Mesodermal cell (in vitro differentiated cells): ENCODE measurements around the gene APPL2.

ENCODE experiments used
- H3K27ac ChIP-seq: 2 replicates; pipeline ENCODE4 v1.7.0; 2013; ENCODE audit warnings: mild to moderate bottlenecking, low read depth, low read length, moderate library complexity; ENCODE audit not compliant: severe bottlenecking
- H3K36me3 ChIP-seq: 2 replicates; pipeline ENCODE4 v1.7.1; 2013; ENCODE audit warnings: mild to moderate bottlenecking, low read length, moderate library complexity; ENCODE audit not compliant: control insufficient read depth, insufficient read depth
- H3K4me1 ChIP-seq: one replicate; pipeline ENCODE4 v1.7.1; 2013; ENCODE audit warnings: mild to moderate bottlenecking, low read length; ENCODE audit not compliant: insufficient read depth, control insufficient read depth, poor library complexity, severe bottlenecking
- H3K4me3 ChIP-seq: 2 replicates; pipeline ENCODE4 v1.7.0; 2013; ENCODE audit warnings: low read length, control low read depth, mild to moderate bottlenecking; ENCODE audit not compliant: insufficient read depth, poor library complexity, severe bottlenecking; ENCODE audit errors: extremely low read depth
- H3K9me3 ChIP-seq: 2 replicates; pipeline ENCODE4 v1.7.1; 2013; ENCODE audit warnings: mild to moderate bottlenecking, low read length, moderate library complexity; ENCODE audit not compliant: control insufficient read depth
- WGBS, 2 experiments: methylation state at CpG; one replicate each; pipeline ENCODE4 v1.1.5; 2013; ENCODE audit warnings: missing lambda C conversion rate in 2 of 2; ENCODE audit not compliant: insufficient coverage in 2 of 2; 5-methylcytosine and 5-hydroxymethylcytosine counted together

APPL2 gene

DNA sequence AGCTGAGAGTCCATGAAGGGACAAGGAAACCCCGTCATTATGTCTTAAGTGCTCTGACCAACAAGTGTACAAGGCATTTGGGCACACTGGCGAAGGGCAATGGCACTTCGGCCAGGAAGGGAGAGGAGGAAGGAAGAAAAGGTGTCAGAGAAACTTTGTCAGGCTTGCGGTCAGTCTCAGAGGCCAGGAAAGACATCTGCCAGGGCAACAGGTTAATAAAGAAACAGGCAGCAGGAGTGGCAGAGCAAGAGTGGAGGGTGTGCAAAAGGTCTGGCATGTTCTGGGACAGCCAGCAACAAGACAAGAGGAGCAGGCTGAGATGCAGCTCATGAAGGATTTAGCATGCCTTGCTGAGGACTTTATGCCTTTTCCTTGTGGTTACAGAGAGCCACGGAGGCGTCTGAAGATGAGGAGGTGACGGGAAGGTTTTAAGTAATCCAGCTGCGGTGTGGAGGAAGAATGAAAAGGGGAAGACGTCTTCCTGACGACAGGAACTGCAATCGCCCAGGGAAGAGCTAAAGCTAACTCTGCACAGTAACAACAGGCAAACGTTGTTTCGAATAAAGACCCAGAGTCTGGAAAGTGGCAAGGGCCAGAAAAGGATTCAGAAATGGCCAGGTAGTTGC lies 13.1 kb downstream of the APPL2 start:
- Histone ChIP-seq H3K27ac (no peak overlapping the region), H3K36me3 (peaks cover 87% of the 10 kb centered on the region), H3K9me3 (no peaks in the 10 kb centered on the region), H3K4me1 (peaks cover 3% of the 10 kb centered on the region), H3K4me3 (no peak overlapping the region)
- WGBS, 2 experiments: 92 to 95% methylated on average over 13 of the region's 13 CpGs

DNA sequence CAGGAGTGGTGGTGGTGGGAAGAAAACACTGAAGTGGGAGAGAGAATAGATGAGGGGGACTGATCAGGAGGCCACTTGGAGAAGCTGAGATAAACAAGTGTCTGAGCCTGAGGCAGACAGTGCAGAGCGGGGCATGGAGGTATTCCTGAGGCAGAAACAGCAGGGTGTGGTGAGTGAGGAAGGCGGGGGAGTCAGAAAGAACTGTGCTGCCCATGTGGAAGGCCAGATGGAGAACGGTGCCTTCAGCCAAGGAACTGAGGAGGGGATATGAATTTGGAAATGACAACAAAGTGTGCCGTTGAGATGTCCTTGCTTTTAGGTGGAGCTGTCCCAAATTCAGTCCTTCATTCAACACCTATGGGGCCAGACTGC lies 13.7 kb downstream of the APPL2 start:
- no peaks in the 10 kb centered on the region for H3K9me3 ChIP-seq
- peaks cover 3% of the 10 kb centered on the region for H3K4me1 ChIP-seq
- peaks cover 87% of the 10 kb centered on the region for H3K36me3 ChIP-seq
- 85 to 86% methylated on average over 3 to 4 of the region's 4 CpGs for whole genome bisulfite sequencing, 2 experiments
- H3K4me3 ChIP-seq: no peak overlapping the region
- H3K27ac ChIP-seq: no peak overlapping the region

DNA sequence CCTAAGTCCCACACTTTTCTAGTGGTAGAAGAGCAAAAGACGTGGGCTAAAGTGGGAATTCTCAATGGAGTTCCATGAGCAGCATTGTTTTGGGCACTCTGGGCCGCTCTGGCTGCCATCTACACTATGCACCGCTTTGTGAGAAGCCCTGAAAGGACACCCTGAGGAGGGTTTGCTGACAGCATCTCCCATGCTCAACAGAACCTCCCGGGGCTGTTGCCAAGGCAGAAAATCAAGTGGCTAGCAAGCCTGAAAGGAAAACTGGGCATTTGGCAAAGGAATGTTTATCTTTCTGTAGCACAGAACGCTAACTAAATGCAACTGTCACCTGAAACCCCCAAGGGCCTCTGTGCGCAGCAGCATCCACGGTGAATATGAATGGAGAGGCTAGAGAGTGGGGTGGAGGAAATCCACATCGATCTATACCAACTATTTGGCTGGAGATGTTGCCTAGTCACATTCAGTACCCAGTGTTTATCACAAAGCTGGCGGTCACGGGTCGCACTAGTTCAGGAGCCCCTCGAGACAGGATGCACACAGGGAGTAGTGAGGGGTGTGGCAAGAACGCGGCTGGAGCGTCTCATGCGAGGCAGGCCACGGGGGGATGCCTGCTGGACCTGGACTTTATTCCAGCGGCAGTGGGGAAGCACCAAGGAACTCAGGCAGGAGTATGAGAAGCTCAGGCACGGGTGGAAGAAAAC lies 14.2 kb downstream of the APPL2 start:
- peaks cover 3% of the 10 kb centered on the region for H3K4me1 ChIP-seq
- H3K4me3 ChIP-seq: no peak overlapping the region
- 92% methylated on average over 8 to 17 of the region's 19 CpGs for WGBS, 2 experiments
- no peaks in the 10 kb centered on the region for H3K9me3 ChIP-seq
- no peak overlapping the region for H3K27ac ChIP-seq
- H3K36me3 ChIP-seq: peaks cover 87% of the 10 kb centered on the region

DNA sequence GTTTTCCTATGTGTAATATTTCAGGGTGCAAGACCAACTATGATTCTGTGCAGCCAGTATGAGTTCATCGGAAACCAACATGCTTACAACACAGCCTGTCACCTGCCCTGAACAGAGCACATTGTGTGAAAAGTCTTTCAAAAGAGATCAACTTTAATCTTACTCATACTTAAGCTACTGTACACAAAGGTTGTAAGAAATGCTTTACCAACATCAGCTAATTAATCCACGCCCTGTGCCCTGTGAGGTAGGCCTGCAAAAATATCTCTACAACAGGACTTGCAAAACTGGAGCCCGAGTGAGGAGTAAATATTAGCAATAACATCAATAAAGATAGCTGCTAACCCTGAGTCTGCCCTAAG lies 15.1 kb downstream of the APPL2 start:
- WGBS, 2 experiments: no CpG with 5 or more reads among the region's 3 CpGs

DNA sequence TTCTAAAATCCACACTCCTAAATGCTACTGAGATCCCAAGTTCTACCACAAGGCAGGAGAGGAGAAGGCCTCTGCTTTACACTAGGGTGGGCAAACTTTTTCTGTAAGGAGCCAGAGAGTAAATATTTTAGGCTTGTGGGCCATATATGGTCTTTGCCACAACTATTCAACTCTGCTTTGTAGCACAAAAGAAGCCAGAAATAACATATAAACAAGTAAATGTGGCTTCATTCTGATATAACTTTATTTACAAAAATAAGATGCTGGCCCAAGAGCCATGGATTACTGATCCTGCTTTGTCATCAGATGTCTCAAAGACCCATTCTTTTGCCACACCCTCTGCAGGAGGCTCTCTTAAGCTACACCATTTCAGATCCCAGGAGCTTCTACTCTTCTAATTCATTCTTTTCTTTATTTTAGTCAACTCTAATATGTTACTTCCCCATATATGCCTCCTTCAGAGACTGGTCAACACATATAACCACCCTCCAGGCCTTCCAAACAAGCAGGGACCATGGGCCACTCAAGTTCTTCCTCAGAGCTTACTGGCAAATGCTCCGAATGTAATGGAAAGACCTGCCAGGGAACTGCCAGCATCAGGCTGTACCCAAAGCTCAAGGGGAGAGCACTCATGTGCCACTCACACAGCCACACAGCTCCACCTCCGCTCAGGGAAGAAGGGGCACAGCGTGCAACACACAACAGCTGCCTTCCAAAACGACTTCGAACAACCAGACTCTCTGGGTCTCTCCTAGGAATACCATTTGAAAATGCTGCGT lies 15.6 kb downstream of the APPL2 start:
- Histone ChIP-seq H3K36me3 (peaks cover 90% of the 10 kb centered on the region), H3K4me1 (no peaks in the 10 kb centered on the region), H3K9me3 (no peaks in the 10 kb centered on the region), H3K4me3 (no peak overlapping the region), H3K27ac (no peak overlapping the region)
- WGBS, 2 experiments: 92 to 93% methylated on average over 3 to 4 of the region's 6 CpGs

More for the DNA sequence above, 15.1 kb downstream of the APPL2 start:
- H3K27ac ChIP-seq: no peak overlapping the region
- no peaks in the 10 kb centered on the region for H3K4me1 ChIP-seq
- no peaks in the 10 kb centered on the region for H3K9me3 ChIP-seq
- H3K36me3 ChIP-seq: peaks cover 90% of the 10 kb centered on the region
- no peak overlapping the region for H3K4me3 ChIP-seq

DNA sequence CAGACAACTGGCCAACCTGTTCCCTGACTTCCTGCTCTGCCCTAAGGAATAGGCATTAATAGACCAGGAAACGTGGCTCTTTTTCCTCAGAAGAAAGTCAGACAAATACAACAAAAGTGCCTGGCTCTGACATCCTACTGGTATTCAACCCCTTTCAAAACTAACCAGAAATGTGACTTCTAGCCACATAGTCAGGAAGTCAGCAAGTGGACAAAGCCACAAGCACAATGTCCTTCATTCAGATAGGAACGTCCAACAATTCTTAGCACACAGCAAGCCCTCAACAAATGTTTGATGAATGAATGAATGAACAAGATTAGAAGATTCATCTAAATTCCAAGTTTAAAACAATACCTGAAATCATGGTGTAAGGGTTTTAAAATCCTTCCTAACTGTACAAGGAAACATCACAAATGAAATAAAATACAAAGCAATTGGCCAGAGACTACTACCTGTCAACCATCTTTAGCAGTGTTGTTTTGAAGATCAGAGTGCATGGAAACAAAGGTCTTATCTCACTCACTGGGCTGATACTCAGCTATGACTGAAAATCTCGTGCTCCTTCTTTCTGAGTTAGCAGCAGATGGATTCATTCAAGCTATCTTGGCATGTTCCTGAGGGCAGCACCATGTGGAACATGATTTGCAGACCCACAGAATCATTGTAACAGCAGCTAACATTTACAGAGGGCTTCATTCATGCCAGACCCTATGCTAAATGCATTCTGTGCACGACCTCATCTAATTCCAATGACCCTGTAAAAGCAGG lies 16.5 kb downstream of the APPL2 start:
- WGBS, 2 experiments: 81 to 100% methylated on average over 1 of the region's 4 CpGs
- H3K4me1 ChIP-seq: peaks cover 8% of the 10 kb centered on the region
- H3K36me3 ChIP-seq: peaks cover 88% of the 10 kb centered on the region
- no peak overlapping the region for H3K4me3 ChIP-seq
- H3K27ac ChIP-seq: no peak overlapping the region
- H3K9me3 ChIP-seq: no peaks in the 10 kb centered on the region

DNA sequence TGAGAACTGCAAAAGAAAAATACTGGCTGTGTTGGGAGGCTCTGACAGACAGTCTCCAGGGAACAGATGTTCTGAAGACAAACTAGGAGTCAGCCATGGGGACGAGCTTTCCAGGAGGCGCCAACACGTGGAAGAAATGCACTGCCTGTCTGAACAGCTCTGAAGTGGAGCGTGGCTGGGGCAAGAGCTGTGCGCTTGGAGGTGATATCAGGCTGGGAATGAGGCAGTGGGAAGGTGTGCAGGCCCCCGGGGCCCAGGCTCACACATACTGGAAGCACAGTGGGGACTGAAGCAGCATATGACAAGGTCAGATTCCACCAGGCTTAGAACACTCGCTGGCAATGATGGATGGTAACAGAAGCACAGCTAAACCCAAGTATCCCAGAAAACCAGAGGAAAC lies 17.5 kb downstream of the APPL2 start:
- WGBS, 2 experiments: 85 to 90% methylated on average over 7 of the region's 7 CpGs
- no peak overlapping the region for H3K27ac ChIP-seq
- H3K36me3 ChIP-seq: peaks cover 88% of the 10 kb centered on the region
- H3K4me1 ChIP-seq: peaks cover 11% of the 10 kb centered on the region
- H3K4me3 ChIP-seq: no peak overlapping the region
- H3K9me3 ChIP-seq: no peaks in the 10 kb centered on the region

DNA sequence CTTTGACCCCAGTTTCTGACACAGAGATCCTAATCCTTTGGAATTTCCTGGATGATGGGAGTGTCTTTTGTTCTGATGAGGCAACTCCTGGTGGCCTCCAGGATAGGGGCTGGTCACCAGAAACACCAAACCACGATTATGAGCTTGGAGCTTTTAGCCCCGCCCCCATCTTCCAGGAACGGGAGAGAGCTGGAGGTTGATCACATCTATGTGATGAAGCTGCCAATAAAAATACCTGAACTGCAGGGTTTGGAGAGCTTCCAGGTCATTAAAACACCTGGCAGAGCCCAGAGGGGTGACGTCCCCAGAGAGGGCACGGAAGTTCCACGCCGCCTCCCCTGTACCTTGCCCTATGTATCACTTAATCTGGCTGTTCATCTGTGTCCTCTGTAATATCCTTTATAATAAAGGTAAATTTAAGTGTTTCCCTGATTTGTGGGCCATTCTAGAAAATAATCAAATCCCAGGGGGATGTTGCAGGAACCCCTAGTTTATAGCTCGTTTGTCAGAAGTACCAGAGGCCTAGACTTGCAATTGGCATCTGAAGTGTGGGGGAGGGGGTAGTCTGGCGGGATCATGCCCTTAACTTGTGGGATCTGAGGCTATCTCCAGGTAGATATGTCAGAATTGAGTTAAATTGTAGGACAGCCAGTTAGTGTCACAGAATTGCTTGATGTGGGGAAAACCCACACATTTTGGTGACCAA lies 21.2 kb downstream of the APPL2 start:
- Histone ChIP-seq H3K4me1 (peaks cover 25% of the 10 kb centered on the region), H3K27ac (no peak overlapping the region), H3K4me3 (no peak overlapping the region), H3K36me3 (peaks cover 80% of the 10 kb centered on the region), H3K9me3 (no peaks in the 10 kb centered on the region)
- WGBS, 2 experiments: 86 to 97% methylated on average over 3 to 4 of the region's 9 CpGs

DNA sequence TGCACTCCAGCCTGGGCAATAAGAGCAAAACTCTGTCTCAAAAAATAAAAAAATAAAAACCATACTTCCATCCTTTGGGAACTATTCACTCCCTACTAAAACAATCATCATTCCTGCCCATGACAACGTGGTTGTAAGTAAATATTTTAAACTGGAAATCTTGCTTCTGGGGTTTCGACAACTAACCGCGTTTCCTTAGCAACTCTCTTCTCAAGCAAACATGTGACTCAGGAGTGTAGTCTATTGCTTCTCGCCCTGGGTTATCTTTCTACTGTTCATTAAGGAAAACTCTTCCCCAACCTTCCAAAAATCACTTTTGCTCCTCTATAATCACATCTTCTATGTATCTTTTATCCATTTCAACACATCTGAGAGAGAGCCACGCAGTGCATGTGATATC lies 21.8 kb downstream of the APPL2 start:
- Histone ChIP-seq H3K4me1 (peaks cover 25% of the 10 kb centered on the region), H3K4me3 (no peak overlapping the region), H3K9me3 (no peaks in the 10 kb centered on the region), H3K36me3 (peaks cover 83% of the 10 kb centered on the region), H3K27ac (peak overlapping the region; percentile 26)
- 94 to 100% methylated on average over 4 to 5 of the region's 6 CpGs for WGBS, 2 experiments

DNA sequence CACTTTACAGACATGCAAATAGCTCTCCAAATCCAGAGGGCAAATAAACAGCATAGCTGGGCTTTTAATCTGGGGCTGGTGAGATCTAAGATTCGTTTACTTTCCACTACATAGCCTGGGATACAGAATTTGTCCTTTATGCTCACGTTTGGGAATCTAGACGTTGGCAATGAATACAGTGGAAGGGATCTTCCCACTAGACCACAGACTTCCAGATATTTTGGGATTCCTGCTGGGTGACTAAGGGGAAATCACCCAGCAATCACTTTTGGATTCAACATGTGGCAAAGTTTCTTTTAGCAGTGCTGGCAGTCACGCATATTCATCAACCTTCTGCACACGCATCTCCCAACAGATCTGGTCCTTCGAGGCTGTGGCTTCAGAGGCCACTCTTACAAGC lies 23.5 kb downstream of the APPL2 start:
- Histone ChIP-seq H3K36me3 (peaks cover 88% of the 10 kb centered on the region), H3K27ac (no peak overlapping the region)
- WGBS, 2 experiments: 93 to 94% methylated on average over 5 to 6 of the region's 6 CpGs

More for the DNA sequence above, 23.5 kb downstream of the APPL2 start:
- H3K4me1 ChIP-seq: peaks cover 25% of the 10 kb centered on the region
- no peak overlapping the region for H3K4me3 ChIP-seq
- H3K9me3 ChIP-seq: no peaks in the 10 kb centered on the region
